ENCODE data around the gene ATP13A2.

GRCh38 chr1:16955186-16955585 is 56.5 kb downstream of the ATP13A2 start:
- TF ChIP-seq, protein P1, sequence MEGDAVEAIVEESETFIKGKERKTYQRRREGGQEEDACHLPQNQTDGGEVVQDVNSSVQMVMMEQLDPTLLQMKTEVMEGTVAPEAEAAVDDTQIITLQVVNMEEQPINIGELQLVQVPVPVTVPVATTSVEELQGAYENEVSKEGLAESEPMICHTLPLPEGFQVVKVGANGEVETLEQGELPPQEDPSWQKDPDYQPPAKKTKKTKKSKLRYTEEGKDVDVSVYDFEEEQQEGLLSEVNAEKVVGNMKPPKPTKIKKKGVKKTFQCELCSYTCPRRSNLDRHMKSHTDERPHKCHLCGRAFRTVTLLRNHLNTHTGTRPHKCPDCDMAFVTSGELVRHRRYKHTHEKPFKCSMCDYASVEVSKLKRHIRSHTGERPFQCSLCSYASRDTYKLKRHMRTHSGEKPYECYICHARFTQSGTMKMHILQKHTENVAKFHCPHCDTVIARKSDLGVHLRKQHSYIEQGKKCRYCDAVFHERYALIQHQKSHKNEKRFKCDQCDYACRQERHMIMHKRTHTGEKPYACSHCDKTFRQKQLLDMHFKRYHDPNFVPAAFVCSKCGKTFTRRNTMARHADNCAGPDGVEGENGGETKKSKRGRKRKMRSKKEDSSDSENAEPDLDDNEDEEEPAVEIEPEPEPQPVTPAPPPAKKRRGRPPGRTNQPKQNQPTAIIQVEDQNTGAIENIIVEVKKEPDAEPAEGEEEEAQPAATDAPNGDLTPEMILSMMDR (conservative IDR thresholded peaks at IDR 0.05; ENCODE audit: low read length) = no peak
- TF ChIP-seq EZH2phosphoT487 (IDR thresholded peaks at IDR 0.05; ENCODE audit: borderline replicate concordance, low read depth, low read length) = no peak
